GM18519 (cell line): ENCODE measurements around the gene IL1B.

Source experiments
- ATAC-seq: cut with Tn5 transposase; IDR thresholded peaks from one replicate; pipeline ENCODE4 v1.9.1; 2021; ENCODE audit warnings: mild to moderate bottlenecking, moderate library complexity; ENCODE audit not compliant: unreplicated experiment, low FRiP score

The IL1B gene

DNA sequence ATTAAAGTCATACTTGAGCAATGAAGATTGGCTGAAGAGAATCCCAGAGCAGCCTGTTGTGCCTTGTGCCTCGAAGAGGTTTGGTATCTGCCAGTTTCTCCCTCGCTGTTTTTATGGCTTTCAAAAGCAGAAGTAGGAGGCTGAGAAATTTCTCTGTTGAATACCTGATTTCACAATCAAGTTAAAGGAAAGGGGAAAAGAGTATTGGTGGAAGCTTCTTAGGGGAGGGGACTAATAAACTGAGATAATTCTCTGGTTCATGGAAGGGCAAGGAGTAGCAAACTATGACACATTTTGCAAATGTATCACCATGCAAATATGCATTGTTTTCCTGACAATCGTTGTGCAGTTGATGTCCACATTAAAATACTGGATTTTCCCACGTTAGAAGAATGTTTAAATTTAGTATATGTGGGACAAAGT is at the start of gene IL1B:
Gene IL1B, minus strand, starts transcription at position 85 of the 423 bp plus-strand sequence. CDS start 550 bp downstream, outside the sequence.
- no peak for ATAC-seq

DNA sequence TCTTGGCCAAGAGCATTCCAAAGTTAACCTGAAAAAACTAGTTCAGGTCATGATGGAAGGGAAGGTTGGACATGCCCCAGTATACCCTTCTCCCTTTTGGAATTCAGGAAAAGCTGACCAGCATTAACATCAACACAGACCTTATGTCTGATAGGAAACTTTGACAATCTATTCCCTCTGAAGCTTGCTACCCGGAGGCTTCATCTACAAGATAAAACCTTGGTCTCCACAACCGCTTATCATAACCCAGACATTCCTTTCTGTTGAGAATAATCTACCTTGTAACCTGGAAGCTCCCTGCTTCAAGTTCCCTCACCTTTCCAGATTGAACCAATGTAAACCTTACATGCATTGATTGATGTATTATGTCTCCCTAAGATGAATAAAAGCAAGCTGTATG is 49.7 kb upstream of the IL1B start:
- no peak for ATAC-seq

DNA sequence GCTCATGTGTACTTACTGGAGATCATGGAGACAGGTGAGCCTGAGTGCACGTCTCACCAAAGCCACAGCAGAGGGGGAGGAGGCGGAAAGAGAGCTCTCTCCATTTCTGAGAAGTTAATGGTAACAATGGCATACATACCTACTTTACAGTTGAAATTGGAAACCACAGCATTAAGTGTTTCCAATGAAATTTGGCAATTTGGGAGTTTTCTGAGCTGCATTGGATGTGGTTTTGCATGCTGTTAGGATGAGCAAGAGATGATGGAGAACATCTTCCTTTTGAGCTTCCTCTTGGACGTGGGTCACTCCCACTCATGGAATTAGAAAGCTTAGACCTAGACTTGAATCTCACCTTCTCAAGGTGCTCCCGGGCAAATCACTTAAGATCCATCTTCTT is 48.9 kb upstream of the IL1B start:
- no peak for ATAC-seq

DNA sequence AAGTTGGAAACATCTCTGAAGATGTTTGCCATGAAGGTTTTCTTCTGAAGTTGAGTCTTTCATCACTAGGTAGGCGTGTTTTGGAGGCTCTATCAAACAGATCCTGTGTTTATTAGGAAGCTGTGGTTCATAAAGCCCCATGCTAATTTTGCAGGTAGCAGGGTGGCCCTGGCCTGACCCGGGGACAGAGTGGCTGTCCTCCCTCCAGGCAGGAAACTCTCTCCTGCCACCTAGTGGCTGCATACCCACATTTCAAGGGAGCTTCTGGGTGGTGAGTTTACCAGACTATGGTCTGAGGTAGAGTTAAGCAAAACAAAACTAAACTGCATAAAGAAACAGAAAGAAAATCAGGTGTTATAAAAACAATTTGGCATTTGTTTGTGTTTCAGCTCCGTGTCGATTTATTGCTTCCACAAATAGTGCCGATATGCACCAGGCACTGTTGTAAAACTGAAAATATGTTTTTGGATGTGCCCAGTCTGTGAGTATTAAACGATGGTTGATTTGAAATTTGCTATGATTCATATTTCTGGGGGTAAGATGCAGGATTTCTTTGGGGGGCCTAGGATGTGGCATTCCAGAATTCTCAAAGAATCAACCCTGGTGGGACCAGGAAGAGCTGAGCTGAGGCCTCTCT is 48.4 kb upstream of the IL1B start:
- ATAC-seq, result no peak

DNA sequence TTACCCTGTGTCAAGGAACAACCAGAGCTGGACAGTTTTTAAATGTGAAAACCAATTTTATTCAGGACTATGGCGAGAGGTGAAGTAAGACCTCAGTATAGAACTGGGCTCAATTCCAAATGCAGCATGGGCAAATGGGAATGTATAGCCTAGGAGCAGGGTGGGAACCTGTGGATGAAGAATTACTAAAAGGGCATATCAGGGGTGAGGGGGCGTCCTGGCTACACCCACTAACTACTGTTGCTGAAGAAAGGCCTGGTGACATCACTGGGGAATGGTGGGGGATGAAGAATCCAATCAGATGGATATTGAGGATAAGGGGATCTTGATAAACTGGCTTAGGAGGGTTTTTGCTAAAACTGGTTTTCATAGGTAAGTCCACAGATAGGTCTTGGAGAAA is 47.1 kb upstream of the IL1B start:
- no peak for ATAC-seq

DNA sequence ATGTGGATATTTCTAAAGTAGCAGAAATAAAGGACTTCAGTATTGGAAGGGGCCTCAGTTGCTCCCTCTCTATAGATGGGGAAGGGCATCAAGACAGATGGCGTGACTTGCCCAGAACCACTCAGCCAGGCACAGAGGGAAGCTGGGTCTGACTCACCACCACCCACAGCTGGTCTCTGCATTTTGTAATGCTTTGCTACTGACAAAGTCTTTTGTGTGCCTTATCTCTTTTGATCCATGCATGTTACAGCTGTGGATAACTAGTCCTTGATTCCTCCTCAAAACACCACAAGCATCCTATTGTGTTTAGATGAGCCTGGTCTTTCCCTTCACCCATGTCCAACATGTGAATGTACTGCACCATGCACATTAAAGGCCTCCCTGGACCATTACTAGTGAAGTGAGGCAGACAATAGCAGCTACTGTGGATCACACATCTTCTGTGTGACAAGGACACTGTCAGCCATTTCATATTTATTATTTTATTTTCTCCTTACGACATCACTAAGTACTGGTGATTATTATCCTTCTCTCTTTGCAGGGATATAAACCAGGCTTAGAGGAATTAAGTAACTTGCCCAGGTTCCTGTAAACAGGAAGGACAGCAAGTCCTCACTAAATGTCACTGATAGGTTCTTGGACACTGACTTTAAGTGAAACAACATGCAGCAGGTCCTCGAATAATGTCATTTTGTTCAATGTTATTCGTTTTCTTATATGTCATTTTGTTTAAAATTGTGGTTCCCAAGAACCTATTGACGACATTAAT is 44.8 kb upstream of the IL1B start:
- ATAC-seq, result no peak

DNA sequence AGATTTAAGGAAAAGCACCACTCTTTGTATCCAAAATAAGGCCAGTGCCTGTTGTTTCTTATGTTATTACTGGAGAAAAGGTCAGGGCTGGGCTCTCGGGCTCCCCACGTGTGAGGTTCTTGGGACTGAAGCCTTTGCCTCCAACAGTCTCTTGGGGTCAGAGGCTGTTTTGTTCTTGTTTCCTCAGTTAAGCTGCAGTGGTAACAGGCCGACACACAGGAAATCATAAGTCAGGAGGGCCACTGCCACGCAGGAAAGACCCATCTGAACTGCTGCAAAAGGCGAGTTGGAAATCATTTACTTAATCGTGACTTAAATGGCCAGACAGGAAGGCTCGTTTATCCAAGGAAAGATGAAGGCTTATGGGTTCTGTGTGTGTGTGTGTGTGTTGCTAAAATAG is 44.1 kb upstream of the IL1B start:
- no peak for ATAC-seq

DNA sequence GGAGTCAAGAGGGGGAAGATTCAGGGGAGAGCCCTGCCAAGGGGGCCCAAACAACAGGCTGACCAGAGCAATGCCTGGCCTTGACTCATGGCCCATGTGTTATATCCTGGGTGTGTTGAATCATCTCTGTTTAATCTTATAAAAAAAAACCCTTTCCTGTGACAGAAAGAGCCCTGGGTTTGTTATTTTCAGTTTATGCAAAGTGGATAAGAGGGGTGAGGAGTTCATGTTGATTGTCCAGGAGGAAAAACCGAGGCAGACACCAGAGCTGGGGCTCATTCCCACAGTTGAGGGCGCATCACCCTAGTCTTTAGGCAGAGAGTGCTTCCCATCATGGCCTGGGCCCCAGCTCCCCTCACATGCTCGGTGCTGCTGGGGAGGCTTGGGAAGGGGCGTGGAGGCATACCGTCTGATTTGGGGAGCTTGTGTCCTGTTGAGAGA is 43.5 kb upstream of the IL1B start:
- ATAC-seq, result no peak

DNA sequence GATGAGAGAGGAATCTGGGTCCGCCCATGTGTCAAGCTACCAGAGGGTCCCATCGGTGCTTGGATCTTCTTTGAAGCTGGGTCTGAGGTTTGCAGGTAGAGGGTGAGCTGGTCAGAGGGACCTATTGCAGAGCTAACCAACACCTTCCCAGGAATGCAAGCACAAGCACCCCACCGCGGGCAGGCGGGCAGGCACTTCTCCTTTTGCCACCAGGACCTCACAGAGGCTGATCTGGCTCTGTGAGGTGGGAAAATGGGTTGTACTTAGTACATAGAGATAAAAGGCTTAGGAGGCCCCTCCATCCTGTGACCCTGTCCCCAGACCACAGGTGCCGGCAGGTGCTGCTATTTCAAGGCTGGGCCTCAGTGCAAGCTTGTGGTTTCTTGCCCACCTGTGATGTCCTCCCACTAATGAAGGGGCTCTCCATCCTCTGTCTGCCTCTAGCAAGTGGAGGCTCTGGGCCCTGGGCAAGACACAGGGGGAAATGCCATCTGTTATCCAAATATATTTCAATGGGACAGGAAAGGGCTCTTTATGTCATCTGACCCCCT is 43.0 kb upstream of the IL1B start:
- ATAC-seq, result no peak

DNA sequence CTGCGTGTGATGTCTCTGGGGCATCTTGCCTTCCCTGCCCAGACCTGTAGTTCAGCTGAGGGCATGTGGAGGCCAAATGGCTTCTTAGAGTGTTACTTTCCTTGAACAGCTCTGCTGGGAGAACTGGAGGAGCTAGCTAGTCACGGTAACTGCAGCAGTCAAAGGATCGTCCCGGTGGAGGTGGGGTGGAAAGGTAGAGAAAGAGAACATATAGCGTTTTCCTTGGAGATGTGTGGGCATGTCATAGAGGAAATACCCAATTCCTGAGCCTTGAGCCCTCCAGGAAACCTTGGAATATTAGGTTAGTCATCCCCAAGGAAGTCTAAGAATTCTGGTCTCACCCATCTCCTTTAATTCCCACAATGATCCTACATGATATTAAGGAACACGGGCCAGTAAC is 40.8 kb upstream of the IL1B start:
- ATAC-seq, result no peak

DNA sequence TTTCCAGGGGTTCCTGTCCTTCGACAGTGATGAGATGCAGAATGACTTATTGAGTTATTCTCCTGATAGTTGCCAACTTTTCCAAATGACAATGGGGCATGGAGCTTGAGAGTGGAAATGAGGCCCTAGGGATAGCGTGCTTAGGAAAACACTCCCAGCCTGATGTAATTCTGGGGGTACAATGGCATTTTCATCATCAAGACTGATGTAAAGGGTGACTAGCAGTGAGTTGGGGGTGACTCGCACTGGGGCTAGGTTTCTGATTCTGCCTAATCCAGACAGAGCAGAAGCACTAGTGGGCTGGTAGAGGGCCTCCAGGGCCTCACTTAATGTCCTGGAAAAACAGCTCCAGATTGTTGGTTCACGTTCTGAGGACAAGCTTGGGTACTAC is 40.4 kb upstream of the IL1B start:
- ATAC-seq, result no peak

DNA sequence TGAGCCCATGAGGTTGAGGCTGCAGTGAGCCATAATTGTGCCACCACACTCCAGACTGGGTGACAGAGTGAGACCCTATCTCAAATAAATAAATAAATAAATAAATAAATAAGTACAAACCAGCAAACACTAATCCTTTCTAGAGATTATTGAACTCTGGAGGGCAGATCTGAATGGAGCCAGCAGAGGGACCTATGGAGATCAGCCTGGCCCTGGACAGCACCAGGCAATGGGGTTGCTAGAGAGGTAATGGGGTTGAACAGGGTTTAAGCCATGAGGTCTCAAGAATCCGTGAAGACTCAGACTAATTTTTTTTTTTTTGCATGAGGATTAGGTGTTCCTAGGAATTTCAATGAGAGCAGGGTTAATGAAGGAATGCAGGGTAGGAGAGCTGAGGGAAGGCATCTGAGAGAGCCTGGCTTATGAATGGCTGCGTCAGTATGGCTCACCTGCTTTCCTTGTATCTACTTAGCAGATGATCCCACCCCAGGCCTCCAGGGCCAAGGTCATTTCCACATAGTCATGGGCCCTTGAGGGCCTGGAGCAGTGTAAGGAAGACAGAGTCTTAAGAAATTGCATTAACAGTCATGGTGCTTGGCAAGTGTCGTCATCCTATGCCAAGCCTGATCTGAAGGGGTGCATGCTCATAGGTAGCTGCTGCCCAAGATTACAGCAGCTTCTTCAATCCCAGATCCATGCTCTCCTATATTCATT is 39.8 kb upstream of the IL1B start:
- no peak for ATAC-seq

DNA sequence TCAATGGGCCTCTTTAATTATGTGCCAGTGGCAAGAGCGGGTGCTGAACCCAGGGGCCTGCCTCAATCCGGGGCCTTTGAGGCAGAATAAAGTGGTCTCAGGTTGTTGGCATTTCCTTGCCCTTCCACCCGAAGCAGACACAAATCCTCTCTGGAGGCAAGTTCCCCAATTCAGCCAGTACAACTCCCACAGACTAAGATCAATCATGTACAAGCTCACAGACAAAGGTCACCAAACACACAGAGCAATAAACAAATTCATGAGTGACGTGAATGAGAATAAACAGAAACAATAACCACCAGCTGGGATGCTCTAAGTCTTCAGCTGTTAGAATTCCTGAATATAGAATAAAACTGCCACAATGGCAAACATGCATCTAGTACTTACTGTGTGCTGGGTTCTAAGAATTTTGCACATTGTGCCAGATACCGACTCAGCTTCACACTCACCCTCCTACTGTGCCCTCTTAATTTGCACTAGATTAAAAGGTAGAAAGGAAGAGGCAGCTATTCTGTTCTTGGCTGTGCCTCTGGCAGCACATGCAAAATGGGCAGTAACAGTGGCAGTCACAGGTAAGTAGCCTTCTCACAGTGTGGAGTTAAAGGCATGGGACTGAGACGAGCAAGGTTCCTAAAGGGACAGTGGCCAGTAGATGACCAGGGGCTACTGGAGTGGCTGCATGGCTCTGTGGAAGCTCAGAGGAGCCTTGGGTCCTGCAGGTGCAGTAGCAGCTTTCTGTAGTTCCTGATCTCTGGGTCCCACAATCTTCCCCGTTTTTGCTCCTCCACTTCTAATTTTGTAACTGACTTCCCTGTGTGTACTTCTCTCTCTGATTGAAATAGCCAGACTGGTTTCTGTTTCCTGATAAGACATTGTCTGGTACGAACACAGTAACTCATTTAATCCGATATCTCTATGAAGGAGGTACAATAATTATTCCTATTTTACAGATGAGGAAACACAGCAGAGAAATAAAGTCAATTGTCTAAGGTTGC is 34.6 kb upstream of the IL1B start:
- ATAC-seq, result no peak

DNA sequence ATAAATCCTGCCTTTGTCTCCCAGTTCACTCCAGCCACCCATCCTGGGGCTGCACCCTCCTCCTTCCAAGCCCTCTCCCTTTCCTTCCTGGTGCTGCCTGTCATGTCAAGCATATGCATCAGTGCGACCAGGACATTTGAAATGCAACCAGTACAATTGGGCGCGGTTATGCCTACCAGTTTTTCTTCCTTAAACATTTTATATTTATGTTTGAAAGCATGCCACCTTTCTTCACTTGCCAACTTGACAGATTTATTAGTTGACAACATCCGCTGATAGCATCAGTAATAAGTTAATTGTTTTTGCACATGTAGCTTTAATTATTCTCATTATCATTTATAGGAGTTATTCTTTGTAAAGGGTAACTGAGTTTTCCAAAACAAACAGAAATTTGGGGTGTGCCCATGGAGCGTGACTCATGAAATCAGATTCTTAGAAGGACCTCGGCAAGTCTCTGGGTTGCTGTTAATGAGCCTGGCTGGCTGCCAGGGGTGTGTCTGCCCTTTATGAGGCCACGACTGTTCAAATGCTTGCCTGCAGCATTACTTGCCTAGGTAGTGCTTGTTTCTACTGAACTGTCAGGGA is 32.8 kb upstream of the IL1B start:
- ATAC-seq, result no peak

DNA sequence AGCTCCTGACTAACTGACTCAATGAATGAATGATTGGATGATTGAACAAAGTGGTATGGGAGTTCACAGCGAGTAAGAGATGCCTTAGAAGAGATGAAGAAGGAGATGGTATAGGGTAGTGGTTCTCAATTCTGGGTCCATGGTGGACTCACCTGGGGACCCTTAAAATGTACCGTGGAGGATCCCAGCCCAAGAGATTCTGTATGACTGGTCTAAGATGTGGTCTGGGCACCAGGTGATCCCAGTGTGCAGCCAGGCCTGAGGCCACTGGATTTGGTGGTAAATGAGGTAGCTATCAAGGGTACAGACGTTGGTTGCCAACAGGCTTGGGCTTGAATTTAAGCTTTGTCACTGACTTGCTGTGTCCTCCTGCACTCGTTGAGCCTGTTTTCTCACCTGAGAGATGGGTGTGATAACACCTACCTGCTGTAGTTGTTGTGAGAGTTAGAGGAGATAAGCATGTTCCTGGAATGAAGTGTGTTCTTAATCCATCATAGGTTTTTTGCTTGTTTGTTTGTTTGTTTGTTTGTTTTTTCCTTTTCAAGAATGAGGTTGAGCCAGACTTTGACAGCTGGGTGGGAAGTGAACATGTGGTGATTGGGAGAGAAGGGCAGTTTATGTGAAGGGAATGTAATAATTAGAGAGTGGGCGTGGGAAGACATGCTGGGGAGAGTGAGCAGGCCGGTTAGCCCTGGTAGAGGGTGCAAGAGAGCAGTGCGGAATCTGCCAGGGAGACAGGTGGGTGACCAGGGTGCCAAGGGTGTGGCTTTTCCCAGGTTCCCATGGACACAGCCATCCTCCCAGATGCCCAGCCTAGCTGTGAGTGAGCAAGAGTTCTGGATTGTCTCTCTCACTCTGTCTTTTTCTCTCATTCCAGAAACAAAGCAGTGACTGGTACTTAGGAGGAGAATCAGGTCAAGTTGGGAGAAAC is 31.4 kb upstream of the IL1B start:
- no peak for ATAC-seq

DNA sequence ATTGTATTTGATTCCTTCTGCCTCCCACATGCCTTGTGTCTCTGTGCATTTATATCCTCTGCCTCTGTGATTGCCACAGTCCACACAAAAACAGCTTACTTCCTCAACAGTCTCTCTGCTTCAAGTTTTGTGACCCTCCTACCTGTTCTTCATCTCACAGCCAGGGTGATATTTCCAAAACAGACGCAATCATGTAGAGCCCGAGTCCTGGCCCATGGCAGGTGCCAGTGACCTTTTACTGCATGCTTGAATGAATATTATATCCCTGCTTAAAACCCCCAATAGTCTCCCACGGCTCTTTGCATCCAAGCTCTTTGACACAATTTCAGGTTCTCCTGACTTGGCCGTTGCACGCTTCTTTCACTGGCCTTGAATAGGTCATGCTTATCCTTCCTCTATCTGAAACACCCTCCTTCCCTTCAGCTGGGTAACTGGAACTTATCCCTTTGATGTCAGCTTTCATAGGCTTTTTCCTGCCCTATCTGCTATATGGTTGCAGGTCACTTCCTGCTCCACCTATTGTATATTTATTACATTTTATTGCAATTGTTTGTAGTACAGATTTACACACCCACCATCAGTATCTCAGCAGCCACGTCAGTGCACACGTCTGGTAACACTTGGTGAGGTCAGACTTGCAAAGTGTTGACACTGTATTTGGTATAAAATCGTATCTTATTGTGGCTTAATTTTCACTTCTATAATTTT is 29.7 kb upstream of the IL1B start:
- ATAC-seq, result no peak

DNA sequence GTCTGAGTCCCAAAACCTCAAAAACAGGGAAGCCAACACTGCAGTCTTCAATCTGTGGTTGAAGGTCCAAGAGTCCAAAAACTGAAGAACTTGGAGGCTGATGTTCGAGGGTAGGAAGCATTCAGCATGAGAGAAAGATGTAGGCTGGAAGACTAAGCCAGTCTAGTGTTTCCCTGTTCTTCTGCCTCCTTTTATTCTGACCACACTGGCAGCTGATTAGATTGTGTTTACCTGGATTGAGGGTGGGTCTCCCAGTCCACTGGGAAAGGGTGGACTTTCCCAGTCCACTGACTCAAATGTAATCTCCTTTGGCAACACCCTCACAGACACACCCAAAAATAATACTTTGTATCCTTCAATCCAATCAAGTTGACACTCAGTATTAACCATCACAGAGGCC is 27.5 kb upstream of the IL1B start:
- no peak for ATAC-seq
